Activated B cell treated with CpG ODN at 0.5 μM for 24 hours (primary cell): ENCODE measurements around the gene NUCKS1. TPM values are rescaled to one million over a fixed set of nuclear protein-coding genes. Genes with fewer than 3 reads are reported as not detected.

Experiments
- ATAC-seq: fragments of 200-7000 bp; cut with Tn5 transposase; one replicate; pipeline ENCODE4 v1.10.0; 2021; ENCODE audit warnings: low read depth, mild to moderate bottlenecking, moderate library complexity
- CTCF ChIA-PET: fragments of 350-600 bp; sonication (Branson Sonifier 250); formaldehyde crosslinking; loops from one replicate; lab custom pipeline; 2021; ENCODE audit warnings: antibody characterized with exemption; lab: Charles Lee
- POLR2A ChIA-PET: fragments of 350-600 bp; sonication (Branson Sonifier 250); formaldehyde crosslinking; loops from one replicate; lab custom pipeline; 2021; ENCODE audit warnings: antibody characterized with exemption; lab: Charles Lee
- DNase-seq: peaks from one replicate; pipeline ENCODE4 v3.0.0; 2022
- H3K27ac Mint-ChIP-seq: one replicate; pipeline ENCODE4 v1.8.0; 2020; ENCODE audit warnings: mixed read lengths
- H3K27me3 Mint-ChIP-seq: one replicate; pipeline ENCODE4 v1.8.0; 2021; ENCODE audit warnings: mixed read lengths
- H3K36me3 Mint-ChIP-seq: one replicate; pipeline ENCODE4 v1.8.0; 2021; ENCODE audit warnings: low read depth, mixed read lengths
- H3K4me1 Mint-ChIP-seq: one replicate; pipeline ENCODE4 v1.8.0; 2021; ENCODE audit warnings: mixed read lengths
- H3K4me3 Mint-ChIP-seq: one replicate; pipeline ENCODE4 v1.8.0; 2020; ENCODE audit warnings: mild to moderate bottlenecking, mixed read lengths
- H3K9me3 Mint-ChIP-seq: one replicate; pipeline ENCODE4 v1.8.0; 2020; ENCODE audit warnings: mixed read lengths
- intact Hi-C: fragments of 100-400 bp; cut with micrococcal nuclease; formaldehyde crosslinking; loops from one replicate; pipeline ENCODE4 v1.15.1; 2024
- total RNA-seq: library from RNA; stranded (reverse); gene quantifications from 2 replicates; pipeline ENCODE4 v1.2.3, GENCODE V29; 2022
- TF ChIP-seq, protein P1 (sequence below): fragments of 200-600 bp; IDR thresholded peaks from one replicate; pipeline ENCODE4 v1.8.0; 2022; ENCODE audit warnings: antibody characterized with exemption, mild to moderate bottlenecking

The NUCKS1 gene
- total RNA-seq, 1 donor from 2014 or later, result 113 TPM

DNA sequence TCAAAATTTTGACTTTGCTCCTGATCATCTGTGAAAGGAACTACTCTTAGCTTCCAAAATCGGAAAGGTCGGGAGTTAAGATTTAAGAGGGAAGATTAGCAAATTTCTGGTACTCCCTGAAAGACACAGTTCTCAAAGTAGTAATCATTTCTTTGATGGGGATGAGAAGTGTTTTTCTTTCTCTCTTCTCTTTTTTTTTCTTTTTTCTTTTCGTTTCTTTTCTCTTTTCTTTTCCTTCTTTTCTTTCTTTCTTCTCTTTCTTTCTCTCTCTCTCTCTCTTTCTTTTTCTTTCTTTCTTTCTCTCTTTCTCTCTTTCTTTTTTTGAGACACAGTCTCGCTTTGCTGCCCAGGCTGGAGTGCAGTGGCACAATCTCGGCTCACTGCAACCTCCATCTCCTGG lies 30.4 kb upstream of the NUCKS1 start:
- intact Hi-C loops, result no loop called here
- Mint-ChIP-seq H3K4me3 (no peak overlapping the region), H3K27ac (no peak overlapping the region), H3K36me3 (peaks cover 5% of the 10 kb centered on the region), H3K4me1 (peaks cover 31% of the 10 kb centered on the region), H3K27me3 (no peaks in the 10 kb centered on the region), H3K9me3 (no peaks in the 10 kb centered on the region)
- DNase-seq (no peak), ATAC-seq (no peak)
- ChIA-PET CTCF (no interaction called here), POLR2A (interaction anchor here (0.7 kb wide), 2 partner anchors 31 to 219 kb away, joined by 6 to 8 read pairs; no protein-coding TSS in a partner anchor)
- TF ChIP-seq, protein P1, sequence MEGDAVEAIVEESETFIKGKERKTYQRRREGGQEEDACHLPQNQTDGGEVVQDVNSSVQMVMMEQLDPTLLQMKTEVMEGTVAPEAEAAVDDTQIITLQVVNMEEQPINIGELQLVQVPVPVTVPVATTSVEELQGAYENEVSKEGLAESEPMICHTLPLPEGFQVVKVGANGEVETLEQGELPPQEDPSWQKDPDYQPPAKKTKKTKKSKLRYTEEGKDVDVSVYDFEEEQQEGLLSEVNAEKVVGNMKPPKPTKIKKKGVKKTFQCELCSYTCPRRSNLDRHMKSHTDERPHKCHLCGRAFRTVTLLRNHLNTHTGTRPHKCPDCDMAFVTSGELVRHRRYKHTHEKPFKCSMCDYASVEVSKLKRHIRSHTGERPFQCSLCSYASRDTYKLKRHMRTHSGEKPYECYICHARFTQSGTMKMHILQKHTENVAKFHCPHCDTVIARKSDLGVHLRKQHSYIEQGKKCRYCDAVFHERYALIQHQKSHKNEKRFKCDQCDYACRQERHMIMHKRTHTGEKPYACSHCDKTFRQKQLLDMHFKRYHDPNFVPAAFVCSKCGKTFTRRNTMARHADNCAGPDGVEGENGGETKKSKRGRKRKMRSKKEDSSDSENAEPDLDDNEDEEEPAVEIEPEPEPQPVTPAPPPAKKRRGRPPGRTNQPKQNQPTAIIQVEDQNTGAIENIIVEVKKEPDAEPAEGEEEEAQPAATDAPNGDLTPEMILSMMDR, result no peak

DNA sequence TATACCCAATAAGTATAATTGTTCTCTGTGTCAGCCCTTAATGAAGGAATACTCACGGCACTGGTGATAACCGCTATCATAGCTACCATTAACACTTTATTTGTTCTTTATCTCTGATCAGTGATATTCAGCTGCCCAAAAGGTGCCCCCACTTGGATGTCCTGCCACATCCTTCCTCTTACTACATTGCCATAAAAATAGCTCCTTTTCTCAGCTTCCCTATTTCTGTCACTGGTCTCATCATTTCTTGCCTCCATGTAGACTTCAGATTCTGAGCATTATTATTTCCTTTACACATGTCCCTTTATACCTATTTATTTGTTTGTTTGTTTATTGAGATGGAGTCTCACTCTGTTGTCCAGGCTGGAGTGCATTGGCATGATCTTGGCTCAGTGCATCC lies 28.0 kb upstream of the NUCKS1 start:
- ATAC-seq (no peak), DNase-seq (no peak)
- Mint-ChIP-seq H3K9me3 (no peaks in the 10 kb centered on the region), H3K36me3 (peaks cover 25% of the 10 kb centered on the region), H3K27me3 (no peaks in the 10 kb centered on the region), H3K4me1 (peaks cover 41% of the 10 kb centered on the region), H3K4me3 (peak overlapping the region; percentile 32), H3K27ac (no peak overlapping the region)
- ChIA-PET CTCF (interaction anchor here (1.2 to 1.8 kb wide), 3 partner anchors 9 to 200 kb away, joined by 3 to 6 read pairs (median 4); no protein-coding TSS in a partner anchor), POLR2A (interaction anchor here (0.5 to 0.9 kb wide), 2 partner anchors 10 to 473 kb away, joined by 3 to 4 read pairs; no protein-coding TSS in a partner anchor)
- TF ChIP-seq, protein P1, result no peak
- intact Hi-C loops, result loop anchor here (10.0 kb wide), 2 partner anchors 53 to 1147 kb away; partner anchors contain the start of gene FCMR

DNA sequence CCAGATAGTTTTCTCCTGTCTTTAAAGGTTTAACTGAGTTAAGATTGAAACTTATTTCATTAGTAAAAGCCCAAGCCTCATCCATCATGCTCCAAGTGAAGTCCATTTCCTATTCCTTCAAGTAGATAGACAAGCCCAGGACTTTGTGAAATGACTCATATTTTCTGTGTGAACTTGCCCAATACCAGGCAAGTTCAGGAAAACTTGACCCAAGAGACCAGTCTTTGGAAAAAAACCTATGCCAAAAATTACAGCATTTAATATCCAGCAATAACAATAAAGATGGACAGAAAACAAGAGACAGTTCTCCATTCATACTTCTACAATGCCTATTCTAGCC lies 25.7 kb upstream of the NUCKS1 start:
- CTCF ChIA-PET, result interaction anchor here (0.6 to 2.4 kb wide), 7 partner anchors 16 to 202 kb away, joined by 3 to 12 read pairs (median 5); no protein-coding TSS in a partner anchor
- DNase-seq, result no peak
- no peaks in the 10 kb centered on the region for H3K9me3 Mint-ChIP-seq
- peak overlapping the region; percentile 93 for H3K4me3 Mint-ChIP-seq
- peak overlapping the region; percentile 98 for H3K27ac Mint-ChIP-seq
- no peak for ATAC-seq
- TF ChIP-seq, protein P1, result no peak
- POLR2A ChIA-PET, result interaction anchor here (1.0 to 6.5 kb wide), 18 partner anchors 10 to 276 kb away, joined by 4 to 162 read pairs (median 9); partner anchors contain the start of genes NUCKS1, PM20D1, RHEX and SLC41A1
- H3K27me3 Mint-ChIP-seq, result no peaks in the 10 kb centered on the region
- H3K4me1 Mint-ChIP-seq, result peaks cover 61% of the 10 kb centered on the region
- intact Hi-C loops, result loop anchor here (1.0 to 10.0 kb wide), 10 partner anchors 17 to 1149 kb away; partner anchors contain the start of genes FCMR, NUCKS1 and SLC41A1
- H3K36me3 Mint-ChIP-seq, result peaks cover 43% of the 10 kb centered on the region

DNA sequence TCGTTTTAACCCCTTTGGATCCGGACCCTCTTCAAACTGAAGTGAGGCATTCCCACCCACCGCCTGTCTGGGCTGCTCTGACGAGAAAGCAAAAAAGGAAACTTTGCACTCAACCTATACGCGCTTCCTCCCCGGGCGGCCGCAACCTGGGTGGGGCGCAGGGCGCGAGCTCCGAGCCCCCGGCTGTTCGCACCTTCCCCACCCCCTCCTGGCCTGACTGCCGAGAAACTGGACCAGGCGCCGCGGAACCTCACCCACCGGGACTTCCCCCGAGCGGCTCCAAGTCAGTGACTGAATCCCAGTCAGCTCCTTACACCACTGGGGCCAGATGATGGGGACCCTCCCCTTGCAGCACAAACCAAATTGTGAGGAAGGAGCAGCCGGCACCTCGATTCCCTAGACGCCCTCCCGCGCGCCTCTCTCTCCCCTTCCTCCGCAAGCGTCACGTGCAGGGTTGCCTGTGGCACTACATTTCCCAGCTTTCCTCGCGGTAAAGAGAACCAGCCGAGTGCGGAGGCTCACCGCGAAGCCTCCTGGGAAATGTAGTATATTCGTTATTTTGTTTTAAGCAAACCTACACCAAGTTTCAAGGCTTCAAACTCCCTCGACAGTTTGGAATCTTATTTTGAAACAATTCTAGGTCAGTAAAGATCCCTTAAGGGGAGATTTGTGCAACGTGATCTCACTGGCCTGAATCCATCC lies 25.2 kb upstream of the NUCKS1 start, which contains the start of gene RAB29:
RAB29 (minus strand) TSS at position 468 of the 702 bp plus-strand sequence. CDS start 526 bp downstream, outside the sequence.
- peak; percentile 76 for ATAC-seq
- intact Hi-C loops, result loop anchor here (1.0 to 10.0 kb wide), 10 partner anchors 17 to 1150 kb away; partner anchors contain the start of genes FCMR, NUCKS1 and SLC41A1
- peak within 1 kb of the TSS; percentile 98 for H3K27ac Mint-ChIP-seq
- peaks cover 66% of the 10 kb centered on the region for H3K4me1 Mint-ChIP-seq
- CTCF ChIA-PET, result interaction anchor here (0.6 to 2.4 kb wide), 8 partner anchors 17 to 202 kb away, joined by 3 to 12 read pairs (median 4); no protein-coding TSS in a partner anchor
- POLR2A ChIA-PET, result interaction anchor here (0.6 to 6.5 kb wide), 32 partner anchors 9 to 454 kb away, joined by 3 to 162 read pairs (median 6); partner anchors contain the start of genes NUAK2, NUCKS1, PM20D1 and RHEX
- H3K9me3 Mint-ChIP-seq, result no peaks in the 10 kb centered on the region
- TF ChIP-seq, protein P1, result no peak
- DNase-seq, result peak; percentile 79
- peak within 1 kb of the TSS; percentile 93 for H3K4me3 Mint-ChIP-seq
- peaks cover 48% of the 10 kb centered on the region for H3K36me3 Mint-ChIP-seq
- H3K27me3 Mint-ChIP-seq, result no peaks in the 10 kb centered on the region
